ENCODE results near the gene SLC15A3. TPM values are rescaled to one million over a fixed set of nuclear protein-coding genes. Genes with fewer than 3 reads are reported as not detected.

The SLC15A3 gene
- total RNA-seq (2022; extraction: Qiagen RNA extraction): not detected in 5 replicates

DNA sequence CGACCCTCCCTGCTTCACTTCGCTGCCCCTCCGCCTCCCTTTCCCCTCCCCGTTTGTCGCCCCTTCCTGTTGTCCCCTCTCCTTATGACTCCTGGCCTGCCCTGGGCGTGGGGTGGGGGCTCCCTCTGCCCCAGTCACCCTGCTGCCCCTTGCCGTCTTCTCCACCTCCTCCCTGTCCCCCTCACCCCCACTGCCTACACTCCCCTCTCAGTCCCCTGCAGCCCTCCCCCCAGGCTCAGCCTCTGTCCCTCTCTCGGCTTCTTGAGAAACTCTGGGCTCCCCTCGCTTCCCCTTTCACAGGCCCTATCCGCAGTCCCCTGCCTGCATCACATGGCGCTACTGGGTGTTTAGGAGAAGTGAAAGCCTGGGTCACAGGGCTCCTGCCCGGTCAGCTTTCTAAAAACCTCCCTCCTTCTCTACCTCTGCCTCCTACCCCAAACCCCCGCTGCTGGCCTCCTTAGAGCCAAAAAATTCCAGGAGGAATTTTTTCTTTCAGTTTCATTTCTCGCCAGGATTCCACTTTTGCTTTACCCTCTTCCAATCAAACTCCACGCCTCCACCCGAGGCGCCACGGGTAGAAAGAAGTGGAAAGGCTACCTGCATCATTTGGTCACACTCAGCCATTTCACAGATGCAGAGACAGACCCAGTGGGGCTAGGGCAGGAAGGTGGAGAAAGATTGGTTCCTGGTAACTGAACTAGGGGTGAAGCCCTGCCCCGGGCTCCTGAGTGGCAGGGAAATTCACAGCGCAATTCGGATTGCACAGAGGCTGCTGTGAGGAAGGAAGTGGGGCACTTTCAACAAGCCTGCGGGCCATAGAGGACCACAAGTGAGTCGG is at the start of gene SLC15A3:
SLC15A3 (minus strand) TSS at position 273 of the 838 bp plus-strand sequence. CDS start 625 bp downstream, outside the sequence.

DNA sequence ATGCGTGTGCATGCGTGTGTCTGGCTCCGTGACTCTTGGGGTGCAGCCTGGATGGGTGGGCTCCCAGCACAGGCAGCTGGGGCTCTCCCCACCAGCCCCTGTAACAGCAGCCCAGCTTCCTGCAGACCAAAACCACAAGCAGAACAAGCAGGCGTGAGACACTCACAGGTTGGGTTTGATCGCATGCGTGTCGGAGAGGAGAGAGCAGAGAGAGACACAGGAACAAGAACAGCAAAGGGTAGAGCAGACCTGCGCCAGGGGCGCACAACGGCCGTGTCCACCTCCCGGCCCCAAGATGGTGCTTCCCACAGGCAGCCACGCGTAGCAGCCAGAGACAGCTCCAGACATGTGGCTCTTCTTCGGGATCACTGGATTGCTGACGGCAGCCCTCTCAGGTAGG is 19.5 kb upstream of the SLC15A3 start, which contains the start of gene CD6:
CD6 (plus strand) TSS at position 161 of the 400 bp plus-strand sequence; CDS start at position 347, 186 bp downstream.

DNA sequence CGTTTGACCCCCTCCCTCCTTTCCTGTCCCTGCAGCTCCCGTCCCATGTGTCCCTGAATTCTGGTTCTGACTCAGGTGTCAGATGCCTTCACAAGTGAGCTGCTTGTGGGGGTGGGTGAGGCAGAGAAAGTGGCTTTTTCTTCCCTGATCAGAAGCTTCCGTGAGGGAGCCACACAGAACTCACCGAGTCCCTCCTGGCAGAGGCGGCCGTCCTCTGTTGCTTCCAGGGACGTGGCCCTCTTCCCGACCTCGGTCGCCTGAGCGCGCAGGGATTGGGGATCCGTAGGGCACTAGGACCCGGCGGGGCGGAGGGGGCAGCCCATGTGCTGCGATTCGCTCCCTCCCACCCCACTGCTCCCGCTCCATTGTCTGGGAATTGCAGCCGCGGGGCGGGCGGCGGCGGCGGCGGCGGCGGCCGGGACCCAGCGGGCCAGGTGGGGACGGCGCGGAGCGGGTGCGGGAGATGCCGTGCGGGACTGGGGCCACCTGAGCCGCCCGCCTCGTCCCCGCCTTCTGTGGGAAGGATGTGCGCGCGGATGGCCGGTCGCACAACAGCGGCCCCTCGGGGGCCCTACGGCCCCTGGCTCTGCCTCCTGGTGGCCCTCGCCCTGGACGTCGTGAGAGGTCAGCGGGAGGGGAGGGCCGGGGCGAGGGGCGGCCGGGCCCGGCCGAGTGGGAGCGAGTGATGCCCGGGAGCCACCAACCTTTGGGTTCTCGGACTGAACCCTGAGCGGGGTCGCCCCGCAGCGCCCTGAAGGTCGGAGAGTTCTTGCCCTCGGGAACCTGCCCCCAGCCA is 27.7 kb downstream of the SLC15A3 start, which contains the start of gene TMEM132A:
TMEM132A (plus strand) TSS at position 351 of the 796 bp plus-strand sequence; CDS start at position 525, 174 bp downstream.

DNA sequence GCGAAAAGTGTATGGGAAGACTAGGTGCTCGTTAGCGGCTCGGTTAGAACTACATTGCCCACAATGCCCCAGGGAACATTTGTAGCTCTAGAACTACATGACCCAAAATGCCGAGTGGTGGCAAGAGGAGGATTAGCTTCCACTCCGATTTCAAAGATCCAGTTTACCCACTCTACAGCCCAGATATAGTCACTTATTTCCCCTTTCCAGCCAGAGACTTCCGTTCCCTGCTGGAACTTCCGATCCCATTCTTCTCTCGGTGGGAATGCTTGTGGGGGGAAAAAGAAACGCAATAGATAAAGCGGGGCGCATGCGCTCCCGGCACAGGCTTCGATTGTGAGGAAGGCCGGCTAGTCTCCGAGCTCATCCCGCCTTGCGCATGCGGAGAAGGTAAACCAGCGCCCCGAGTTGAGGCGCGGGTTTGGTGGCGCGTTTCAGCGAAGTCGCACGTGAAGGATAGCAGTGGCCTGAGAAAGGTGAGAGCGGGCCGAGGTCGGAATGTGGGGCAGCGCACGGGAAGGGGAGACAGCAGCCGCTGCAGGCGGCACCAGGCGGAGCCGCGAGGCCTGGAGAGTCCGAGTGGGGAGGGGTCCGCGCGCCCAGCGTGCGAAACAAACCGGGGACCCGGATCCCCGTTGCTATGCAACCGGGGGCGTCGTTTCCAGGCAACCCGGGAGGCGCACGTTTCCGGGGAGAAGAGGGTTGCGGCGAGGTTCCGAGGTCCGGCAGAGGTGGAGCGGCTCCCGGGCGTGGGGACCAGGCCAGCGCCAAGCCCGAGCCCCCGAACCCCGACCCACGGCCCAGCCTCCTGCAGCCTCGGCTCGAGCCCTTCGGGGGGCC is 38.0 kb downstream of the SLC15A3 start, which contains the start of gene TMEM109:
TMEM109 (plus strand) TSS at position 366 of the 840 bp plus-strand sequence. CDS start 5,536 bp downstream, outside the sequence.

GRCh38 chr11:60906132-60906972 is 45.6 kb downstream of the SLC15A3 start, which contains the start of gene PRPF19:
TSS of gene PRPF19 (minus strand) at chr11:60906585. CDS start at chr11:60906382, 203 bp downstream.

Other genes starting within 250 kb of the SLC15A3 start
- gene MS4A18, start 227.5 kb downstream of the SLC15A3 start, total RNA-seq (2022; extraction: Qiagen RNA extraction): not detected in 5 replicates
- gene MS4A15, start 195.3 kb downstream of the SLC15A3 start, total RNA-seq (2022; extraction: Qiagen RNA extraction): 0.06 TPM in 1 of 5 replicates, not detected in the others
- not detected in 5 replicates for gene MS4A10, start 166.8 kb downstream of the SLC15A3 start, total RNA-seq (2022; extraction: Qiagen RNA extraction)
- gene CCDC86, start 110.1 kb downstream of the SLC15A3 start, total RNA-seq (2022; extraction: Qiagen RNA extraction): 82.9 to 107 TPM (median 95.2 TPM) in 5 replicates
- 0.06 to 0.09 TPM (median 0.07 TPM) in 4 of 5 replicates, not detected in the other for gene PTGDR2, start 96.2 kb downstream of the SLC15A3 start, total RNA-seq (2022; extraction: Qiagen RNA extraction)
- gene ZP1, start 84.6 kb downstream of the SLC15A3 start, total RNA-seq (2022; extraction: Qiagen RNA extraction): 0.09 to 0.69 TPM (median 0.13 TPM) in 5 replicates
- 159 to 188 TPM (median 175 TPM) in 5 replicates for gene PRPF19, start 45.6 kb downstream of the SLC15A3 start, total RNA-seq (2022; extraction: Qiagen RNA extraction)
- 107 to 136 TPM (median 130 TPM) in 5 replicates for gene TMEM109, start 38.0 kb downstream of the SLC15A3 start, total RNA-seq (2022; extraction: Qiagen RNA extraction)
- gene TMEM132A, start 27.7 kb downstream of the SLC15A3 start, total RNA-seq (2022; extraction: Qiagen RNA extraction): 91.8 to 138 TPM (median 121 TPM) in 5 replicates
- gene CD6, start 19.5 kb upstream of the SLC15A3 start, total RNA-seq (2022; extraction: Qiagen RNA extraction): 0.04 to 0.16 TPM (median 0.09 TPM) in 5 replicates
- not detected in 5 replicates for gene CD5, start 150.3 kb upstream of the SLC15A3 start, total RNA-seq (2022; extraction: Qiagen RNA extraction)
- 16.2 to 18.2 TPM (median 17.1 TPM) in 5 replicates for gene VPS37C, start 209.2 kb upstream of the SLC15A3 start, total RNA-seq (2022; extraction: Qiagen RNA extraction)

Measured in A549 treated with AZD2906 at 1 μM for 4 hours (cell line).